GM13976 (cell line): ENCODE data around the gene GOLGB1.
"Not testable (repeated sequence)": the region's sequence is repeated elsewhere in the genome, so short reads cannot be mapped to it uniquely, and the experiment has no call there.

Experiments used
- DNase-seq: peaks from one replicate; pipeline ENCODE4 v3.0.0; 2012; ENCODE audit warnings: low spot score
- in situ Hi-C: fragments of 300-500 bp; cut with MboI; formaldehyde crosslinking; loops from one replicate; pipeline ENCODE4 v1.12.0; 2022; ENCODE audit warnings: low sequenced_read_pairs, mixed read lengths, inconsistent platforms; ENCODE audit not compliant: unreplicated experiment
- TF ChIP-seq, protein P1 (sequence below): IDR thresholded peaks from 2 replicates; pipeline ENCODE4 v1.5.1; 2012; ENCODE audit warnings: borderline replicate concordance, mild to moderate bottlenecking; ENCODE audit not compliant: insufficient read depth; ENCODE audit errors: extremely low read depth, missing control alignments, control extremely low read depth

The GOLGB1 gene

DNA sequence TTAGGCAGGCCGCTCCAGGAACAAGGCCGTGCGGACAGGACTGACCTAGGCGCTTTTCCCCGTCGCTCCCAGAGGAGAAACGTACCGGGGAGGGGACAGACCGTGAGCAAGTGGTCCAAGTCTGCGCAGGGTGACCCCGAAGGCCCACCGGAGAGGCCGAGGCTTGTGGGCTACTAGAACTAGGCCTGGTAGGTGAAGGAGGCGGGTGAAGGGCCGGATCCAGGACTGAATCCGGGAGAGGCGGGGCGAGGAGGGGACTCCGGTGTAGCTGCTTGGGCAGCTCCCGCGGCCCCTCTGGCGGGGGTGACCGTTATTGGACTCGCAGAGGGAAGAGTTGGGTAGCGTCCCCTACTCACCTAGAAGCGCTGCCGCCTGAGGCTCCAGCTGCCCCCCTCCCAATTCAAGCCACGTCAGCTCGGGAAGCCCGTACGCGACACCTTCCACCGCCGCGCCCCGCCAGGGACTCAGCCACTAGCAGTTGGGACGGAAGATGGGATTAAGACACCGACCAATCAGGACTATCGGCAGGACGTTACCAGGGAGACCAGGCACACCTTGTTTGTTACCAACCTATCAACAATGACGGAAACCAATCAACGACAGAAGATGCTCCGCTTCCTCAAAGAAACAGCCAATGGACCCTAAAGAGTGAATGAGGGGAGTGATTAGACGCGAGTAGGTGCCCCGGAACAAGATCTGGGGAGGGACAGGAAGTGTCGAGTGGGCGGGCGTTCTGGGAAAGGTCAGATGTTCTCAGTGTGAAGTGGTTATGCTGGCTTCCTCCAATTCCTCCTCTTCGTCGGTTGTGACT lies at the start of gene GOLGB1:
TSS of gene GOLGB1 (minus strand) at position 466 of the 811 bp plus-strand sequence. CDS start 18,770 bp downstream, outside the sequence.
- in situ Hi-C loops: no loop called here
- TF ChIP-seq, protein P1, sequence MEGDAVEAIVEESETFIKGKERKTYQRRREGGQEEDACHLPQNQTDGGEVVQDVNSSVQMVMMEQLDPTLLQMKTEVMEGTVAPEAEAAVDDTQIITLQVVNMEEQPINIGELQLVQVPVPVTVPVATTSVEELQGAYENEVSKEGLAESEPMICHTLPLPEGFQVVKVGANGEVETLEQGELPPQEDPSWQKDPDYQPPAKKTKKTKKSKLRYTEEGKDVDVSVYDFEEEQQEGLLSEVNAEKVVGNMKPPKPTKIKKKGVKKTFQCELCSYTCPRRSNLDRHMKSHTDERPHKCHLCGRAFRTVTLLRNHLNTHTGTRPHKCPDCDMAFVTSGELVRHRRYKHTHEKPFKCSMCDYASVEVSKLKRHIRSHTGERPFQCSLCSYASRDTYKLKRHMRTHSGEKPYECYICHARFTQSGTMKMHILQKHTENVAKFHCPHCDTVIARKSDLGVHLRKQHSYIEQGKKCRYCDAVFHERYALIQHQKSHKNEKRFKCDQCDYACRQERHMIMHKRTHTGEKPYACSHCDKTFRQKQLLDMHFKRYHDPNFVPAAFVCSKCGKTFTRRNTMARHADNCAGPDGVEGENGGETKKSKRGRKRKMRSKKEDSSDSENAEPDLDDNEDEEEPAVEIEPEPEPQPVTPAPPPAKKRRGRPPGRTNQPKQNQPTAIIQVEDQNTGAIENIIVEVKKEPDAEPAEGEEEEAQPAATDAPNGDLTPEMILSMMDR: no peak
- peak; percentile 96 for DNase-seq

GRCh38 chr3:121796970-121797369 lies 47.4 kb upstream of the GOLGB1 start:
- in situ Hi-C loops: no loop called here
- TF ChIP-seq, protein P1: no peak
- no peak for DNase-seq

DNA sequence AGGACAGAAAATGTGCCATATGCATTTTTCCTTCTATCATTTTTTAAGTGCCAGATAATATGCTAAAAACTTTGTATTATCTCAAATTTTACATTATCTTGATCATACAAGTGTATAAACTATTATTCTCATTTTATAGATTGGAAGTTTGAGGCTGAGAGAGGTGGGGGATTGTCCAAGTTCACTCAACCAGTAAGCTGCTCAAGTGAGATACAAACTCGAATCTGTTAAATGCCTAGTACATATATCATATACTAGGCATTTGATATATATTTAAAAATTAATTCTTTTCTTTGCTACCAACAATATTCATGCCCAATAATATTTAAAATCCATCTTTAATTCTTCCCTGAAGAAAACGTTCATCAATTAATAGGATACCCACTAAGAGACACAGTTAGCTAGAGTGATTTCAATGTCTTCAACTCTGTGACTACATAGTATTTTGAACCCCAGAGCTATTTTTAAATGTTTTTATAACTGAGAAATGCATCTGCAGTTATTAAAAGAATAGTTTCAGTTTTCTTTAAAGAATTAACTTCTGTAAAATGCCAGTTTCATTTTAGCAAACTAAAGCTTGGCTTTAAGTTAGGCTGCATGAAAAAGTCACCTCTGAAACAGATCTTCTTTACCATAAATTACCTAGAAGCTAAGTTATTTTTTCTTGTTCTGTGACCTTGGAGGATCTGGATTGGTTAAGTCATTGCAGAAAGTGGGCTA lies 44.9 kb upstream of the GOLGB1 start:
- TF ChIP-seq, protein P1: no peak
- DNase-seq: no peak
- in situ Hi-C loops: no loop called here

DNA sequence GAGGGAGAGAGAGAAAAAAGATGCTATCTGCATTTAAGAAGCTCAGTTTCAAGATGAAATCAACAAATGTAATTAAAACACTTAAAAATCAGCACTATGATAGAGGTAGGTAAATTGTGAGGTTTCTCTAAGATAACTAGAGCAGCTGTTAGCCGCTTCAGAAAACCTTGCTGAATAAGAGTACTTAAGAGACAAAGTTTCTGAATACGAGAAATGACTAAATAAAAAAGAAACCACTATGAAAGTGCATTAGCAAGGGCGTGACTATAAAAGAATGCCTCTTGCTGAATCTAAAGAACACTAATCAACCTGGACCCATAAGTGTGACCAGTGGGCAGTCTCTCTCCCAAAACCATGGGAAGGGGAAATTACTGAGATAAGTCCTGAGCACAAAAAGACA lies 43.5 kb upstream of the GOLGB1 start:
- in situ Hi-C loops: no loop called here
- TF ChIP-seq, protein P1: no peak
- peak; percentile 46 for DNase-seq

DNA sequence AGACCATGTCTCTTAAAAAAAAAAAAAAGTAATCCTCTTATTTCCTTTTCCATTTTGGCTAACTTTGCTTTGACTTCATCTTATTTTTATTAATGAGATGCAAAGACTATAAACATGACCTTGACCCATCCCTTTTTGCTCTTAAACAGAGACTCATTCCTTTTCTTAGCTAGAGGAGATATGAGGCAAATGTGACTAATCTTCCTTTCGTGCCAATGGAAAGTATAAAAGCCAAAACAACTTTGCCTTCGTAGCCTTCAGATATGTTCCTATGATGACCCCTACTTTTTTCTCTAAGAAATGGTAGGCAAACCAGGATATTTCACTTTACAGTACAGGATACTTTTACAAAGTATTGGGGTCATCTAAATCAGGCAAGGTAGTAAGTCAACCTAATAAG lies 36.9 kb upstream of the GOLGB1 start:
- in situ Hi-C loops: no loop called here
- TF ChIP-seq, protein P1: no peak

GRCh38 chr3:121782784-121783183 lies 33.2 kb upstream of the GOLGB1 start:
- DNase-seq, in situ Hi-C loops: not testable (repeated sequence)

More for the DNA sequence above, 36.9 kb upstream of the GOLGB1 start:
- DNase-seq: no peak

GRCh38 chr3:121781611-121782010 lies 32.1 kb upstream of the GOLGB1 start:
- TF ChIP-seq, protein P1: no peak
- in situ Hi-C loops: no loop called here
- DNase-seq: no peak

- in situ Hi-C loops, DNase-seq: not testable (repeated sequence)
Observed at GRCh38 chr3:121775095-121775494, 25.6 kb upstream of the GOLGB1 start.
